MCF 10A (cell line): ENCODE measurements around the gene SPOCD1. TPM values are rescaled to one million over a fixed set of nuclear protein-coding genes. Genes with fewer than 3 reads are reported as not detected.

ENCODE experiments used
- BruUV-seq: library from RNA; stranded (reverse); fragments of 400-500 nt; replicated peaks from 2 replicates; lab custom pipeline; 2021; lab: Mats Ljungman, UMichigan
- CTCF ChIA-PET: fragments of 300-600 bp; sonication (Branson Sonifier 250); formaldehyde crosslinking; extraction: SDS; loops from one replicate; lab custom pipeline; 2021; ENCODE audit warnings: antibody characterized with exemption, inconsistent platforms; lab: Yijun Ruan, JAX
- POLR2A ChIA-PET: fragments of 300-600, 350-650 bp; sonication (Branson Sonifier 250); formaldehyde crosslinking; extraction: SDS; loops from one replicate; lab custom pipeline; 2020; ENCODE audit warnings: antibody characterized with exemption, inconsistent platforms; lab: Yijun Ruan, JAX
- DNase-seq: peaks from one replicate; pipeline ENCODE4 v3.0.0-alpha.2; 2018; ENCODE audit not compliant: unreplicated experiment
- H3K27ac Mint-ChIP-seq: one replicate; pipeline ENCODE4 v1.8.0; 2022; ENCODE audit warnings: mild to moderate bottlenecking, low read depth, mixed read lengths; ENCODE audit not compliant: unreplicated experiment
- H3K27me3 Mint-ChIP-seq: one replicate; pipeline ENCODE4 v1.8.0; 2022; ENCODE audit warnings: mixed read lengths; ENCODE audit not compliant: insufficient read depth, unreplicated experiment
- H3K36me3 Mint-ChIP-seq: one replicate; pipeline ENCODE4 v1.8.0; 2022; ENCODE audit warnings: mild to moderate bottlenecking, moderate library complexity, mixed read lengths; ENCODE audit not compliant: insufficient read depth, unreplicated experiment
- H3K4me1 Mint-ChIP-seq: one replicate; pipeline ENCODE4 v1.8.0; 2022; ENCODE audit warnings: mixed read lengths; ENCODE audit not compliant: insufficient read depth, unreplicated experiment
- H3K4me3 Mint-ChIP-seq: one replicate; pipeline ENCODE4 v1.8.0; 2022; ENCODE audit warnings: mild to moderate bottlenecking, moderate library complexity, mixed read lengths; ENCODE audit not compliant: unreplicated experiment
- H3K9me3 Mint-ChIP-seq: one replicate; pipeline ENCODE4 v1.8.0; 2022; ENCODE audit warnings: mixed read lengths; ENCODE audit not compliant: unreplicated experiment
- CTCF ChIP-seq: fragments of 200-600 bp; IDR thresholded peaks from one replicate; pipeline ENCODE4 v1.8.0; 2022; ENCODE audit warnings: antibody characterized with exemption, mild to moderate bottlenecking; ENCODE audit not compliant: unreplicated experiment
- intact Hi-C: fragments of 100-400 bp; cut with micrococcal nuclease; formaldehyde crosslinking; loops from 2 replicates; pipeline ENCODE4 v1.14.1; 2022
- total RNA-seq: library from RNA; stranded (reverse); gene quantifications from 2 replicates; pipeline ENCODE4 v1.2.3, GENCODE V29; 2022

SPOCD1 gene
- total RNA-seq, 1 experiment from 2014 or later, result 0.47 TPM

DNA sequence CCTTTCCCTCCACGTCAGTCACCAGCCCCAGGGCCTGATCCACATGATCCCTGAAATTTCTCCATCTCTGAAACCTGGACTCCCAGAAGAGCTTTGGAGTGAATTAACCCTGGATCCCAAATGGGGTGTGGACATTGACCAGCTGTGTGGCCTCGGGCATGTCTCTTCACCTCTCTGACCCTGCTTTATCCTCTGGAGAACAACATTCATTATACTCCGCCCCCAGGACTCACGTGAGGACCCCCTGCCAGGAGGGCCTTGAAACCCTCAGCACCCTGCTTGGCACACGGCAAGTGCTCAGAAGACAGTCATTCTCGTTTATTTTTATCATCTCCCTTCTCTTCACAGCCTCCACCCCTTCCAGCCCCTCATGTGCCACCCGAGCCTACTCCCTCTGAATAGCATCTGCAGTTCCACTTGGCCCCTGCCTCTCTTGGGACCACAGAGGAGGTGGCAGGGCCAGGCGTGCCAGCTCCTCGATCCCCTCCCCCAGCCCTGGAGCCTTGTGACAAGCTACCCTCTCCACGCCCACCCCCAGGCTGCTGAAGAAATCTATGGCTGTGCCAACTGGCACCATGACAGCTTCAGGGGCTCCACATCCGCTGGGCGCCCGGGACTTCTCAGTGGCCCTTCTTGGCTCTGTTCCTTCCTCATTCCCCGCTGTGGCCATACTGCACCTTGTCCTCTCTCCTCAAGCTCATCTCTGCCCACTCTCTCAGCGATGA lies 69.7 kb downstream of the SPOCD1 start:
- Mint-ChIP-seq H3K27me3 (no peaks in the 10 kb centered on the region), H3K27ac (no peak overlapping the region), H3K4me1 (peaks cover 13% of the 10 kb centered on the region), H3K9me3 (no peaks in the 10 kb centered on the region), H3K4me3 (no peak overlapping the region), H3K36me3 (no peaks in the 10 kb centered on the region)
- no peak for DNase-seq
- no peak for TF ChIP-seq CTCF
- POLR2A ChIA-PET, result interaction anchor here (0.6 to 1.5 kb wide), 8 partner anchors 9 to 109 kb away, joined by 3 to 8 read pairs (median 4); no protein-coding TSS in a partner anchor
- BruUV-seq, result no TSS peak
- CTCF ChIA-PET, result interaction anchor here (0.6 to 4.1 kb wide), 37 partner anchors 7 to 218 kb away, joined by 3 to 96 read pairs (median 5); no protein-coding TSS in a partner anchor
- intact Hi-C loops, result loop anchor here (1.0 to 2.0 kb wide), 3 partner anchors 43 to 181 kb away; no protein-coding TSS in a partner anchor

DNA sequence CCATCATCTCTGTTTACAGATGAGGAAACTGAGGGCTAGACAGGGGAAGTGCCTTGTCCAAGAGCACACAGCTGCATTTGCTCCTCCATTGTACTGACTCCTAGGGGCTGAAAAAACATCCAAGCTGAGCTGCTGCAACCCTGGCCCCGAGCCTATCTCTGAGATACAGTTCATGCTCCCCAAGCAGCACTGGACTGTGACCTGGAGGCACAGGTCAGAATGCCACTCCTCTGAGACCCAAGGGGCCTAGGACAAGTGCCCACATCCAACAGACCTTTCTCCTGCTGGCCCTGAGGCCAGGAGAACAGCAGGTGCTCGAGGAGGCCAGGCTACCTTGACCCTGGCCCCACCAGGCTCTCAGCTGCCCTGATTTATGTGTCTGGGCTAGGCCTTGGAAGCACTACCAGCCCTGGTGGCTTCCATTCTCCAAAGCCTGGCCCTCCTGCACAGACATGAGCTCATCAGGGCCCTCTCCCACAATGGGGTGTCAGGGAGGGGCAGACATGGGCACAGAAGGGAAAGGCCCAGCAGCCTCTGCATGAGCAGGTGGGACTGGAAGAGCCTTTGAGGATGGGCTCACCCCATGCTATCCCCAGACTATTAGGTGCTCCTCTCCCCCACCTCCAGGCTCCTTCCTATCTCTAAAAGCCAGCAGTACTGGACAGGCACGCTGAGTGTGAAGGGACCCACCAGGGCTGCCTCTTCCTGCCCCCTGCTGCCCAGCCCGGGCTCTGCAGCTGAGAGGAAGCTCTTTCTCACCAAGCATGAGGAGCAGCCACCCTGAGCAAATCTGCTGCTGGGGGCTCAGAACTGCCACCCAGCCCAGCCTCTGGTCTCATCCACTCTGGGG lies 70.5 kb downstream of the SPOCD1 start:
- POLR2A ChIA-PET, result interaction anchor here (0.6 to 1.5 kb wide), 10 partner anchors 8 to 108 kb away, joined by 3 to 8 read pairs (median 4); no protein-coding TSS in a partner anchor
- no TSS peak for BruUV-seq
- H3K4me3 Mint-ChIP-seq, result no peak overlapping the region
- CTCF ChIA-PET, result interaction anchor here (0.6 to 4.1 kb wide), 38 partner anchors 8 to 218 kb away, joined by 3 to 96 read pairs (median 4); no protein-coding TSS in a partner anchor
- no peaks in the 10 kb centered on the region for H3K9me3 Mint-ChIP-seq
- intact Hi-C loops, result loop anchor here (1.0 to 2.0 kb wide), 3 partner anchors 43 to 181 kb away; no protein-coding TSS in a partner anchor
- H3K27me3 Mint-ChIP-seq, result no peaks in the 10 kb centered on the region
- peak; percentile 89 for TF ChIP-seq CTCF
- H3K27ac Mint-ChIP-seq, result no peak overlapping the region
- peaks cover 9% of the 10 kb centered on the region for H3K4me1 Mint-ChIP-seq
- H3K36me3 Mint-ChIP-seq, result no peaks in the 10 kb centered on the region
- DNase-seq, result peak; percentile 66

- H3K36me3 Mint-ChIP-seq, result no peaks in the 10 kb centered on the region
- no peak overlapping the region for H3K27ac Mint-ChIP-seq
- no peak for TF ChIP-seq CTCF
- CTCF ChIA-PET, result interaction anchor here (0.6 to 4.1 kb wide), 15 partner anchors 10 to 217 kb away, joined by 3 to 96 read pairs (median 11); no protein-coding TSS in a partner anchor
- H3K9me3 Mint-ChIP-seq, result no peaks in the 10 kb centered on the region
- POLR2A ChIA-PET, result interaction anchor here (1.5 kb wide), 2 partner anchors 11 to 74 kb away, joined by 4 to 5 read pairs; no protein-coding TSS in a partner anchor
- peaks cover 9% of the 10 kb centered on the region for H3K4me1 Mint-ChIP-seq
- no TSS peak for BruUV-seq
- H3K4me3 Mint-ChIP-seq, result no peak overlapping the region
- DNase-seq, result no peak
- intact Hi-C loops, result loop anchor here (2.0 kb wide), 2 partner anchors 44 to 180 kb away; no protein-coding TSS in a partner anchor
- no peaks in the 10 kb centered on the region for H3K27me3 Mint-ChIP-seq
Measured at GRCh38 chr1:31744165-31744888, 71.5 kb downstream of the SPOCD1 start.
